Measurements from ENCODE around the gene DPP10.

GRCh38 chr2:115084446-115084845, 642.0 kb downstream of the DPP10 start:
- TF ChIP-seq, protein P1, sequence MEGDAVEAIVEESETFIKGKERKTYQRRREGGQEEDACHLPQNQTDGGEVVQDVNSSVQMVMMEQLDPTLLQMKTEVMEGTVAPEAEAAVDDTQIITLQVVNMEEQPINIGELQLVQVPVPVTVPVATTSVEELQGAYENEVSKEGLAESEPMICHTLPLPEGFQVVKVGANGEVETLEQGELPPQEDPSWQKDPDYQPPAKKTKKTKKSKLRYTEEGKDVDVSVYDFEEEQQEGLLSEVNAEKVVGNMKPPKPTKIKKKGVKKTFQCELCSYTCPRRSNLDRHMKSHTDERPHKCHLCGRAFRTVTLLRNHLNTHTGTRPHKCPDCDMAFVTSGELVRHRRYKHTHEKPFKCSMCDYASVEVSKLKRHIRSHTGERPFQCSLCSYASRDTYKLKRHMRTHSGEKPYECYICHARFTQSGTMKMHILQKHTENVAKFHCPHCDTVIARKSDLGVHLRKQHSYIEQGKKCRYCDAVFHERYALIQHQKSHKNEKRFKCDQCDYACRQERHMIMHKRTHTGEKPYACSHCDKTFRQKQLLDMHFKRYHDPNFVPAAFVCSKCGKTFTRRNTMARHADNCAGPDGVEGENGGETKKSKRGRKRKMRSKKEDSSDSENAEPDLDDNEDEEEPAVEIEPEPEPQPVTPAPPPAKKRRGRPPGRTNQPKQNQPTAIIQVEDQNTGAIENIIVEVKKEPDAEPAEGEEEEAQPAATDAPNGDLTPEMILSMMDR (conservative IDR thresholded peaks at IDR 0.05) = no peak
- no peak for TF ChIP-seq ZFX (IDR thresholded peaks at IDR 0.05)

Data from C4-2B (cell line).